ENCODE data around the gene OR1B1.

- TF ChIP-seq CTCF (IDR thresholded peaks at IDR 0.05) (no peak), POLR2A (IDR thresholded peaks at IDR 0.05) (no peak)
Observed at GRCh38 chr9:122672481-122672880, 15.1 kb upstream of the OR1B1 start.

Data from heart left ventricle (tissue), 13 donors.